WTC11 (cell line): ENCODE results near the gene PHKB. TPM values are rescaled to one million over a fixed set of nuclear protein-coding genes. Genes with fewer than 3 reads are reported as not detected.

Experiments used
- ATAC-seq: fragments of 200-7000 bp; cut with Tn5 transposase; 2 replicates; pipeline ENCODE4 v1.10.0; 2021; ENCODE audit warnings: mild to moderate bottlenecking, moderate library complexity
- CTCF ChIA-PET: fragments of 300-600 bp; sonication (Branson Sonifier 250); formaldehyde crosslinking; loops from one replicate; lab custom pipeline; 2021; ENCODE audit warnings: antibody characterized with exemption; lab: Charles Lee
- POLR2A ChIA-PET: fragments of 350-600 bp; sonication (Branson Sonifier 250); formaldehyde crosslinking; loops from one replicate; lab custom pipeline; 2021; ENCODE audit warnings: antibody characterized with exemption; lab: Charles Lee
- DNase-seq: peaks from one replicate; pipeline ENCODE4 v3.0.0; 2021; ENCODE audit warnings: low spot score
- H3K27ac Mint-ChIP-seq: 2 replicates; pipeline ENCODE4 v1.8.0; 2021; ENCODE audit warnings: mixed read lengths
- H3K27me3 Mint-ChIP-seq: 2 replicates; pipeline ENCODE4 v1.8.0; 2021; ENCODE audit warnings: low read depth, mild to moderate bottlenecking, moderate library complexity, mixed read lengths
- H3K36me3 Mint-ChIP-seq: 2 replicates; pipeline ENCODE4 v1.8.0; 2021; ENCODE audit warnings: mixed read lengths
- H3K4me1 Mint-ChIP-seq: 2 replicates; pipeline ENCODE4 v1.8.0; 2022; ENCODE audit warnings: mixed read lengths
- H3K4me3 Mint-ChIP-seq: 2 replicates; pipeline ENCODE4 v1.8.0; 2021; ENCODE audit warnings: mild to moderate bottlenecking, moderate library complexity, mixed read lengths
- H3K9me3 Mint-ChIP-seq: 2 replicates; pipeline ENCODE4 v1.8.0; 2021; ENCODE audit warnings: mixed read lengths
- CREM ChIP-seq: sonication (generic); formaldehyde crosslinking; IDR thresholded peaks from 2 replicates; pipeline ENCODE4 v1.8.1; 2022; ENCODE audit warnings: mild to moderate bottlenecking, missing genetic modification reagents, moderate library complexity
- FOXJ3 ChIP-seq: sonication (generic); formaldehyde crosslinking; IDR thresholded peaks from 2 replicates; pipeline ENCODE4 v1.9.0; 2021; ENCODE audit warnings: missing genetic modification reagents, mild to moderate bottlenecking, borderline replicate concordance
- NFE2L1 ChIP-seq: sonication (generic); formaldehyde crosslinking; IDR thresholded peaks from 2 replicates; pipeline ENCODE4 v1.8.1; 2023; ENCODE audit warnings: missing genetic modification reagents
- NR3C1 ChIP-seq: sonication (generic); formaldehyde crosslinking; conservative IDR thresholded peaks from 2 replicates; pipeline ENCODE4 v1.8.1; 2023; ENCODE audit warnings: low read depth, mild to moderate bottlenecking, missing genetic modification reagents
- OVOL2 ChIP-seq: fragments of 250-450 bp; sonication (Bioruptor Pico); IDR thresholded peaks from 2 replicates; pipeline ENCODE4 v1.9.0; 2021; ENCODE audit warnings: mild to moderate bottlenecking, borderline replicate concordance
- SOX15 ChIP-seq: fragments of 250-450 bp; sonication (Bioruptor Pico); IDR thresholded peaks from 2 replicates; pipeline ENCODE4 v1.9.0; 2021; ENCODE audit warnings: mild to moderate bottlenecking
- ZNF219 ChIP-seq: sonication (generic); formaldehyde crosslinking; IDR thresholded peaks from 2 replicates; pipeline ENCODE4 v1.8.0; 2023; ENCODE audit warnings: missing genetic modification reagents, mild to moderate bottlenecking, borderline replicate concordance
- ZNF232 ChIP-seq: sonication (generic); formaldehyde crosslinking; IDR thresholded peaks from 2 replicates; pipeline ENCODE4 v1.8.0; 2022; ENCODE audit warnings: mild to moderate bottlenecking, missing genetic modification reagents
- total RNA-seq: library from RNA; stranded (reverse); gene quantifications from 3 replicates; pipeline ENCODE4 v1.2.3, GENCODE V29; 2021
- TF ChIP-seq, protein P1 (sequence below): sonication (generic); formaldehyde crosslinking; IDR thresholded peaks from 2 replicates; pipeline ENCODE4 v1.8.1; 2023; ENCODE audit warnings: mild to moderate bottlenecking, moderate library complexity, missing genetic modification reagents
- TF ChIP-seq, protein P2 (sequence below): sonication (generic); formaldehyde crosslinking; IDR thresholded peaks from 2 replicates; pipeline ENCODE4 v1.8.1; 2022; ENCODE audit warnings: low read depth, mild to moderate bottlenecking, moderate library complexity, missing genetic modification reagents, borderline replicate concordance
- TF ChIP-seq, protein P3 (sequence below): sonication (generic); formaldehyde crosslinking; IDR thresholded peaks from 2 replicates; pipeline ENCODE4 v1.8.0; 2023; ENCODE audit warnings: missing genetic modification reagents, mild to moderate bottlenecking, borderline replicate concordance
- TF ChIP-seq, protein P4 (sequence below): sonication (generic); formaldehyde crosslinking; IDR thresholded peaks from 2 replicates; pipeline ENCODE4 v1.8.1; 2022; ENCODE audit warnings: mild to moderate bottlenecking, missing genetic modification reagents, moderate library complexity, borderline replicate concordance
- TF ChIP-seq, protein P5 (sequence below): fragments of 250-450 bp; sonication (Bioruptor Pico); conservative IDR thresholded peaks from 2 replicates; pipeline ENCODE4 v1.9.0; 2021; ENCODE audit warnings: mild to moderate bottlenecking
- TF ChIP-seq, protein P6 (sequence below): sonication (generic); formaldehyde crosslinking; conservative IDR thresholded peaks from 2 replicates; pipeline ENCODE4 v1.8.1; 2023; ENCODE audit warnings: mild to moderate bottlenecking, low read depth, missing genetic modification reagents, moderate library complexity

Gene PHKB
- total RNA-seq, 1 experiment from 2014 or later = 43.9 TPM

DNA sequence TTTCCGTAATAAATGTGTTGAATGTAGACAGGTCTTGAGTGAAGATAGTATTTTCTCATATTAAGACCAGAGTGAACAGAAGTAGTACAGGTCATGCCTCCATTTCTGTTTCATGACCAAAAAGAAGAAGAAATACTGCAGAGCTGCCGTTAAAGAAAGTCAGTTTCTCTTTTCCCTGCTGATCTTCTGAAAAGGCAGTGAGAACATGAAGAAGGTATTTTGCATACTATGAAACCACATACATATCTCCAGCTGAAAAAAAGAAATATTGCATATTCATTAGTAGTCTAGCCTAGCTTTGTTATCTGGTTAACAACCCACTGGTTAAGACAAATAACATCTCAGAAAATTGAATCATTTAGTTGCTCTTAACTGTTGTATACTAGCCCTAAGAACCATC lies 138.4 kb downstream of the PHKB start (continued):
- TF ChIP-seq ZNF232 (CRISPR knock-in tag) (no peak), CREM (no peak)
- TF ChIP-seq, protein P1, sequence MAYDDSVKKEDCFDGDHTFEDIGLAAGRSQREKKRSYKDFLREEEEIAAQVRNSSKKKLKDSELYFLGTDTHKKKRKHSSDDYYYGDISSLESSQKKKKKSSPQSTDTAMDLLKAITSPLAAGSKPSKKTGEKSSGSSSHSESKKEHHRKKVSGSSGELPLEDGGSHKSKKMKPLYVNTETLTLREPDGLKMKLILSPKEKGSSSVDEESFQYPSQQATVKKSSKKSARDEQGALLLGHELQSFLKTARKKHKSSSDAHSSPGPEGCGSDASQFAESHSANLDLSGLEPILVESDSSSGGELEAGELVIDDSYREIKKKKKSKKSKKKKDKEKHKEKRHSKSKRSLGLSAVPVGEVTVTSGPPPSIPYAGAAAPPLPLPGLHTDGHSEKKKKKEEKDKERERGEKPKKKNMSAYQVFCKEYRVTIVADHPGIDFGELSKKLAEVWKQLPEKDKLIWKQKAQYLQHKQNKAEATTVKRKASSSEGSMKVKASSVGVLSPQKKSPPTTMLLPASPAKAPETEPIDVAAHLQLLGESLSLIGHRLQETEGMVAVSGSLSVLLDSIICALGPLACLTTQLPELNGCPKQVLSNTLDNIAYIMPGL (CRISPR knock-in tag) = no peak
- TF ChIP-seq, protein P2, sequence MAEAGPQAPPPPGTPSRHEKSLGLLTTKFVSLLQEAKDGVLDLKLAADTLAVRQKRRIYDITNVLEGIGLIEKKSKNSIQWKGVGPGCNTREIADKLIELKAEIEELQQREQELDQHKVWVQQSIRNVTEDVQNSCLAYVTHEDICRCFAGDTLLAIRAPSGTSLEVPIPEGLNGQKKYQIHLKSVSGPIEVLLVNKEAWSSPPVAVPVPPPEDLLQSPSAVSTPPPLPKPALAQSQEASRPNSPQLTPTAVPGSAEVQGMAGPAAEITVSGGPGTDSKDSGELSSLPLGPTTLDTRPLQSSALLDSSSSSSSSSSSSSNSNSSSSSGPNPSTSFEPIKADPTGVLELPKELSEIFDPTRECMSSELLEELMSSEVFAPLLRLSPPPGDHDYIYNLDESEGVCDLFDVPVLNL (CRISPR knock-in tag) = no peak
- TF ChIP-seq, protein P3, sequence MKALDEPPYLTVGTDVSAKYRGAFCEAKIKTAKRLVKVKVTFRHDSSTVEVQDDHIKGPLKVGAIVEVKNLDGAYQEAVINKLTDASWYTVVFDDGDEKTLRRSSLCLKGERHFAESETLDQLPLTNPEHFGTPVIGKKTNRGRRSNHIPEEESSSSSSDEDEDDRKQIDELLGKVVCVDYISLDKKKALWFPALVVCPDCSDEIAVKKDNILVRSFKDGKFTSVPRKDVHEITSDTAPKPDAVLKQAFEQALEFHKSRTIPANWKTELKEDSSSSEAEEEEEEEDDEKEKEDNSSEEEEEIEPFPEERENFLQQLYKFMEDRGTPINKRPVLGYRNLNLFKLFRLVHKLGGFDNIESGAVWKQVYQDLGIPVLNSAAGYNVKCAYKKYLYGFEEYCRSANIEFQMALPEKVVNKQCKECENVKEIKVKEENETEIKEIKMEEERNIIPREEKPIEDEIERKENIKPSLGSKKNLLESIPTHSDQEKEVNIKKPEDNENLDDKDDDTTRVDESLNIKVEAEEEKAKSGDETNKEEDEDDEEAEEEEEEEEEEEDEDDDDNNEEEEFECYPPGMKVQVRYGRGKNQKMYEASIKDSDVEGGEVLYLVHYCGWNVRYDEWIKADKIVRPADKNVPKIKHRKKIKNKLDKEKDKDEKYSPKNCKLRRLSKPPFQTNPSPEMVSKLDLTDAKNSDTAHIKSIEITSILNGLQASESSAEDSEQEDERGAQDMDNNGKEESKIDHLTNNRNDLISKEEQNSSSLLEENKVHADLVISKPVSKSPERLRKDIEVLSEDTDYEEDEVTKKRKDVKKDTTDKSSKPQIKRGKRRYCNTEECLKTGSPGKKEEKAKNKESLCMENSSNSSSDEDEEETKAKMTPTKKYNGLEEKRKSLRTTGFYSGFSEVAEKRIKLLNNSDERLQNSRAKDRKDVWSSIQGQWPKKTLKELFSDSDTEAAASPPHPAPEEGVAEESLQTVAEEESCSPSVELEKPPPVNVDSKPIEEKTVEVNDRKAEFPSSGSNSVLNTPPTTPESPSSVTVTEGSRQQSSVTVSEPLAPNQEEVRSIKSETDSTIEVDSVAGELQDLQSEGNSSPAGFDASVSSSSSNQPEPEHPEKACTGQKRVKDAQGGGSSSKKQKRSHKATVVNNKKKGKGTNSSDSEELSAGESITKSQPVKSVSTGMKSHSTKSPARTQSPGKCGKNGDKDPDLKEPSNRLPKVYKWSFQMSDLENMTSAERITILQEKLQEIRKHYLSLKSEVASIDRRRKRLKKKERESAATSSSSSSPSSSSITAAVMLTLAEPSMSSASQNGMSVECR = no peak

DNA sequence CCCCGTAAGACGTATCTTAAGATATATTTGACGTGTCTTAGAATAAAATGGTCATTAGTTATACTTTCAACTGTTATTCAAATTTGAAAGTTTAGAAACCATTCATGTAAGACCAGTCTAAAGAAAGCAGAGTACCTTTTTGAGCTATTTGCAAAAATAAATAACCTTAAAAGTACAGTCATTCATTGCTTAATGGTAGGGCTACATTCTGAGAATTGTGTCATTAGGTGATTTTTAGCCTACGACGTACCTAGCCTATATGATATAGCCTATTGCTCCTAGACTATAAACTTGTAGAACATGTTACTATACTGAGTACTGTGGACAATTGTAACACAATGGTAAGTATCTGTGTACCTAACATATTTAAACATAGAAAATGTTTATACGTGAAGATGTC lies 139.2 kb downstream of the PHKB start:
- ATAC-seq = no peak
- TF ChIP-seq, protein P4, sequence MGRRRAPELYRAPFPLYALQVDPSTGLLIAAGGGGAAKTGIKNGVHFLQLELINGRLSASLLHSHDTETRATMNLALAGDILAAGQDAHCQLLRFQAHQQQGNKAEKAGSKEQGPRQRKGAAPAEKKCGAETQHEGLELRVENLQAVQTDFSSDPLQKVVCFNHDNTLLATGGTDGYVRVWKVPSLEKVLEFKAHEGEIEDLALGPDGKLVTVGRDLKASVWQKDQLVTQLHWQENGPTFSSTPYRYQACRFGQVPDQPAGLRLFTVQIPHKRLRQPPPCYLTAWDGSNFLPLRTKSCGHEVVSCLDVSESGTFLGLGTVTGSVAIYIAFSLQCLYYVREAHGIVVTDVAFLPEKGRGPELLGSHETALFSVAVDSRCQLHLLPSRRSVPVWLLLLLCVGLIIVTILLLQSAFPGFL = no peak
- no peak for TF ChIP-seq CREM
- TF ChIP-seq, protein P5, sequence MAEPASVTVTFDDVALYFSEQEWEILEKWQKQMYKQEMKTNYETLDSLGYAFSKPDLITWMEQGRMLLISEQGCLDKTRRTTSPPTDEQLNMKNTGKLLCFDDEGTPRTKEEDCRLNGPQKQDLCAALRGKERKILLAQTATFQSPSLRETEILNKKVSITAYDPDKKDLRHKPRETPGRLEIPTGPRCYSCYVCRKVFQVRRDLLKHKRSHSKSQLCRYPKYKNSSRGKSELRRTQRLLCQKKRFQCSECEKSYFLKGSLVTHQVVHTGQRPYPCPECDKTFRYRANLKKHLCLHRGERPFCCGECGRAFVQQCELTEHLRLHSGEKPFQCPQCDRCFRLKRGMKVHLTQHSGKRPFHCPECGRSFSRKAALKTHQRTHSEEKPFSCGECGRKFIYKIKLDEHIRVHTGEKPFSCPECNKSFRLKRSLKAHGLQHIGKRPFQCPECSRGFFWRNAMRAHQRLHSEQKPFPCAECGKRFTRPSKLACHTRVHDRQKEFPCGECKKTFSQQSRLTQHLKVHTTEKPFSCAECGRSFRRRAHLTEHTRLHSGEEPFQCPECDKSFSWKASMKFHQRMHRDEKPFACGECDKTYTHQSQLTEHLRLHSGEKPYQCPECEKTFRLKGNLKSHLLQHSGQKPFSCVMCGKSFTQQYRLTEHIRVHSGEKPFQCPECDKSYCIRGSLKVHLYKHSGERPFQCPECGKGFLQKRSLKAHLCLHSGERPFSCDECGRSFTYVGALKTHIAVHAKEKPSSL (CRISPR knock-in tag) = no peak
- TF ChIP-seq NFE2L1 (CRISPR knock-in tag) = no peak
- TF ChIP-seq, protein P1 (CRISPR knock-in tag) = no peak
- TF ChIP-seq SOX15 (CRISPR knock-in tag) = no peak
- TF ChIP-seq FOXJ3 (CRISPR knock-in tag) = no peak
- TF ChIP-seq, protein P6, sequence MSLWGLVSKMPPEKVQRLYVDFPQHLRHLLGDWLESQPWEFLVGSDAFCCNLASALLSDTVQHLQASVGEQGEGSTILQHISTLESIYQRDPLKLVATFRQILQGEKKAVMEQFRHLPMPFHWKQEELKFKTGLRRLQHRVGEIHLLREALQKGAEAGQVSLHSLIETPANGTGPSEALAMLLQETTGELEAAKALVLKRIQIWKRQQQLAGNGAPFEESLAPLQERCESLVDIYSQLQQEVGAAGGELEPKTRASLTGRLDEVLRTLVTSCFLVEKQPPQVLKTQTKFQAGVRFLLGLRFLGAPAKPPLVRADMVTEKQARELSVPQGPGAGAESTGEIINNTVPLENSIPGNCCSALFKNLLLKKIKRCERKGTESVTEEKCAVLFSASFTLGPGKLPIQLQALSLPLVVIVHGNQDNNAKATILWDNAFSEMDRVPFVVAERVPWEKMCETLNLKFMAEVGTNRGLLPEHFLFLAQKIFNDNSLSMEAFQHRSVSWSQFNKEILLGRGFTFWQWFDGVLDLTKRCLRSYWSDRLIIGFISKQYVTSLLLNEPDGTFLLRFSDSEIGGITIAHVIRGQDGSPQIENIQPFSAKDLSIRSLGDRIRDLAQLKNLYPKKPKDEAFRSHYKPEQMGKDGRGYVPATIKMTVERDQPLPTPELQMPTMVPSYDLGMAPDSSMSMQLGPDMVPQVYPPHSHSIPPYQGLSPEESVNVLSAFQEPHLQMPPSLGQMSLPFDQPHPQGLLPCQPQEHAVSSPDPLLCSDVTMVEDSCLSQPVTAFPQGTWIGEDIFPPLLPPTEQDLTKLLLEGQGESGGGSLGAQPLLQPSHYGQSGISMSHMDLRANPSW (CRISPR knock-in tag) = no peak
- no peak for TF ChIP-seq ZNF219 (CRISPR knock-in tag)
- no peak for TF ChIP-seq OVOL2 (CRISPR knock-in tag)
- TF ChIP-seq NR3C1 (CRISPR knock-in tag) = no peak
- Mint-ChIP-seq H3K4me1 (peaks cover 7% of the 10 kb centered on the region), H3K27me3 (no peaks in the 10 kb centered on the region), H3K27ac (no peak overlapping the region), H3K36me3 (no peaks in the 10 kb centered on the region), H3K9me3 (no peaks in the 10 kb centered on the region), H3K4me3 (no peak overlapping the region)
- CTCF ChIA-PET = no interaction called here
- no peak for DNase-seq
- POLR2A ChIA-PET = no interaction called here
